Epithelial cell of proximal tubule (primary cell): Measurements from ENCODE around the gene LYVE1. TPM values are rescaled to one million over a fixed set of nuclear protein-coding genes. Genes with fewer than 3 reads are reported as not detected.

Experiments
- DNase-seq: peaks from one replicate; pipeline ENCODE4 v3.0.0-alpha.2; 2011; ENCODE audit warnings: low read depth
- H3K4me3 ChIP-seq: 2 replicates; pipeline ENCODE4 v1.5.1; 2011; ENCODE audit warnings: low read depth, mild to moderate bottlenecking, low read length
- total RNA-seq: library from RNA; depleted of rRNA; stranded (reverse); fragments of >200 nt; gene quantifications from 2 replicates; pipeline ENCODE4 v1.2.3, GENCODE V29; 2015
- TF ChIP-seq, protein P1 (sequence below): conservative IDR thresholded peaks from 2 replicates; pipeline ENCODE4 v1.5.1; 2012; ENCODE audit warnings: low read depth, mild to moderate bottlenecking, low read length

Gene LYVE1
- total RNA-seq, 1 donor from 2014 or later: 0.35 TPM

GRCh38 chr11:10606536-10607208 is 38.2 kb upstream of the LYVE1 start:
- TF ChIP-seq, protein P1, sequence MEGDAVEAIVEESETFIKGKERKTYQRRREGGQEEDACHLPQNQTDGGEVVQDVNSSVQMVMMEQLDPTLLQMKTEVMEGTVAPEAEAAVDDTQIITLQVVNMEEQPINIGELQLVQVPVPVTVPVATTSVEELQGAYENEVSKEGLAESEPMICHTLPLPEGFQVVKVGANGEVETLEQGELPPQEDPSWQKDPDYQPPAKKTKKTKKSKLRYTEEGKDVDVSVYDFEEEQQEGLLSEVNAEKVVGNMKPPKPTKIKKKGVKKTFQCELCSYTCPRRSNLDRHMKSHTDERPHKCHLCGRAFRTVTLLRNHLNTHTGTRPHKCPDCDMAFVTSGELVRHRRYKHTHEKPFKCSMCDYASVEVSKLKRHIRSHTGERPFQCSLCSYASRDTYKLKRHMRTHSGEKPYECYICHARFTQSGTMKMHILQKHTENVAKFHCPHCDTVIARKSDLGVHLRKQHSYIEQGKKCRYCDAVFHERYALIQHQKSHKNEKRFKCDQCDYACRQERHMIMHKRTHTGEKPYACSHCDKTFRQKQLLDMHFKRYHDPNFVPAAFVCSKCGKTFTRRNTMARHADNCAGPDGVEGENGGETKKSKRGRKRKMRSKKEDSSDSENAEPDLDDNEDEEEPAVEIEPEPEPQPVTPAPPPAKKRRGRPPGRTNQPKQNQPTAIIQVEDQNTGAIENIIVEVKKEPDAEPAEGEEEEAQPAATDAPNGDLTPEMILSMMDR: no peak
- H3K4me3 ChIP-seq: no peak overlapping the region
- peak; percentile 10 for DNase-seq

- DNase-seq: no peak
- H3K4me3 ChIP-seq: no peak overlapping the region
- TF ChIP-seq, protein P1: no peak
Observed at GRCh38 chr11:10605941-10606381, 37.5 kb upstream of the LYVE1 start.

DNA sequence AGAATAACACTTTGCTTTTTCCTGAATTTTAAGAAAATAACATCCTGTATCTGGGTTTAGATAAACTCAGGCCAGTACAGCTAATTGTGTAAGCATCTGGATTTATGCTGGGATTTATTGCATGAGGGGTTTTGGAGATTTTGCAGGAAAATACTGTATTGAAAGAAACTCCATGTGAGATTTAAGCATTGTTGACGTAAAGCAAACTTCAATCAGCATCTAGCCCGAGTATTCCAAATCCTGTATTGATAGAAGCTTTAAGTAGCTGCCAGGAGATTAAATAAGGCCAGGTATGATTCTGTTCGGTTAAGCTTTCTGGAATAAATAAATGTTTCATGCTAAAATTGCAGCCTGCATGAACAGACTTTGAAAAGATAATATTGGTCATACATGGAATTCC is 36.3 kb upstream of the LYVE1 start:
- H3K4me3 ChIP-seq: no peak overlapping the region
- TF ChIP-seq, protein P1: no peak
- no peak for DNase-seq

DNA sequence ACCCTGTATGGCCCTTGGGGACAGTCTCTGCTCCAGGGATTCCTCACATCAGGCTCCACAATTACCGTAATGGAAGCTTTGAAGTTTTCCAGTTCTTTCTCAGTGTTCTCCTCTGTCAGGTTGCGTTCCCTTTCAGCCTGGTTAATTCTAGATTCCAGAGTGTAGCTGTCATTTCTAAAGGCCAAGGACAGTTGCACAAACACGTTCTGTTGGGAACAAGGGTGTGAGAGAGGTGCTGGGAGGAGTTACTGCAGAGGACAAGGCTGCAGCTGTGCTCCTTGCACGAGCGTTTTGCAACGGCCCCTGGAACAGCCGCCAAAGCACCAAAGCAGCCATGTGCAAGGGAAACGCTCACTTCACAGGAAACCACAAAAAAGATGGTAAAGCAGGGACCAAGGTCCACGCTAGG is 35.9 kb upstream of the LYVE1 start:
- DNase-seq: no peak
- H3K4me3 ChIP-seq: no peak overlapping the region
- TF ChIP-seq, protein P1: no peak

DNA sequence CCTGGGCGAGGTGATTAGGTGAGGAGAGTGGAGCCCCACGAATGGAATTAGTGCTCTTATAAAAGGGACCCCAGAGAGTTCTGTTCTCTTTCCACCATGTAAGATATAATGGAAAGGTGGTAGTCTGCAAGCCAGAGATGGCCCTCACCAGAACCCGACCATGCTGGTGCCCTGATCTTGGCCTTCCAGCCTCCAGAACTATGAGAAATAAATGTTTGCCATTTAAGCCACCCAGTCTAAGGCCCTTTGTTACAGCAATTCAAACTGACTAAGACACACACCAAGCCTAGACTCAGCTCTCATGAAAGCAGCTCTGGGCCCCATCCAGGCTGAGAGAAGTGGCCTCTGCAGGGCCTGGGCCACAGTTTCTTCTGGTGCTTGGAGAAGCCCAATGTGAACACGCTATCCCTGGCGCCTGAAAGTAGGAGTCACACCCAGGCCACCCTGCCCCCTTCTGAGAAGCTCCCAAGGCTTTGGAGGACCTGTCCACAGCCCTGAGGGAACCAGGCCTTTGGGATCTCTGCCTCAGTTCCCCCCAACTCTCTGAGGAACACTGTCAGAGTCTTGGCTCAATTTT is 35.3 kb upstream of the LYVE1 start:
- H3K4me3 ChIP-seq: no peak overlapping the region
- TF ChIP-seq, protein P1: no peak
- DNase-seq: no peak

DNA sequence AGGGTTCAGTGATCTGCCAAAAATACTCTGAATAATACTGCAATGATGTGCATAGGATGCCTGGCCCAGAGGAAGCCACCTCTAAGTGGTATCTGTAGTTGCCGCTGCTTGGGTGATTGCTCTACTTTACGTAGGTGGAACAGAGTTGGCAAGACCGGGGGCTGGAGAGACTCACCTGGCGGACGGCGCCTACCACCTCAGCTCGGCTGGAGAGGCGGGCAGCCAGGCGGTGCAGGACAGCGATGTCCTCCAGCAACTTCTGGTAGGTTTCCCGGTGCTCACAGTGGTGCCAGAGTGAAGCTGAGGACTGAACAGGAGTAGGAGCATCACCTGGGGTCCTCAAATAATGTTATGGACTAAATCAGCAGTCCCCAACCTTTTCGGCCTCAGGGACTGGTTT is 34.5 kb upstream of the LYVE1 start:
- TF ChIP-seq, protein P1: no peak
- no peak for DNase-seq
- no peak overlapping the region for H3K4me3 ChIP-seq

DNA sequence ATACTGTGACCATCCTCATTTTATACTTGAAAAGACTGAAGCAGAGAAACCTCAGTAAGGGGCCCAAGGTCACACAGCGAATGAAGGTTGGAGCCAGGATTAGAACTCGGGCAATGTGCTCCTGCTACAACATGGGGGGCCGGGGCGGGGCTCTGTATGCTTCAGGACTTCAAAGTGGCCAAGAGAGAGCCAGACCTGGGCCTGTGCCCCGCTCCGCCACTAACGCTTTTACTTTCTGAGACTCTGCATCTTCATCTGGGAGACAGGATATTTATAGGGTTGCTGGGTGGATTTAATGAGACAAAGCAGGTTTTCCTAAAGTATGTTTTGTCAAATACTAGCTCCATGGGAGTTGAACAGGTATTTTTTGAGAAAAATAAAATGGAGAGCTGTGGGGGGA is 33.9 kb upstream of the LYVE1 start:
- H3K4me3 ChIP-seq: no peak overlapping the region
- TF ChIP-seq, protein P1: no peak
- DNase-seq: no peak
